GM06990 (cell line): Measurements from ENCODE around the gene BAZ2A.
A peak's percentile ranks its signal among the peaks of the same experiment; 100 is the strongest.

ENCODE experiments used
- DNase-seq: peaks from one replicate; pipeline ENCODE4 v3.0.0-alpha.2; 2011; ENCODE audit not compliant: insufficient read length; ENCODE audit errors: extremely low read depth
- H3K27me3 ChIP-seq: replicated peaks from 2 replicates; pipeline ENCODE4 v1.6.0; 2011; ENCODE audit warnings: low read length; ENCODE audit not compliant: control insufficient read depth, insufficient read depth
- H3K36me3 ChIP-seq: 2 replicates; pipeline ENCODE4 v1.5.1; 2011; ENCODE audit warnings: low read length; ENCODE audit not compliant: control insufficient read depth, insufficient read depth
- H3K4me3 ChIP-seq: replicated peaks from 2 replicates; pipeline ENCODE4 v1.5.1; 2011; ENCODE audit warnings: low read depth, mild to moderate bottlenecking, control low read depth, low read length
- CTCF ChIP-seq: IDR thresholded peaks from 2 replicates; pipeline ENCODE4 v1.5.1; 2011; ENCODE audit warnings: low read length, control low read depth, mild to moderate bottlenecking, inconsistent platforms; ENCODE audit not compliant: insufficient read depth, poor library complexity, severe bottlenecking

The BAZ2A gene

GRCh38 chr12:56634242-56634836 lies 4.2 kb upstream of the BAZ2A start:
- no peak for TF ChIP-seq CTCF
- Histone ChIP-seq H3K4me3 (peak overlapping the region; percentile 86), H3K36me3 (peaks cover 4% of the 10 kb centered on the region), H3K27me3 (no peaks in the 10 kb centered on the region)
- peak; percentile 41 for DNase-seq

GRCh38 chr12:56633468-56634241 lies 3.5 kb upstream of the BAZ2A start:
- TF ChIP-seq CTCF, result no peak
- H3K4me3 ChIP-seq, result peak overlapping the region; percentile 86
- H3K36me3 ChIP-seq, result peaks cover 4% of the 10 kb centered on the region
- no peaks in the 10 kb centered on the region for H3K27me3 ChIP-seq
- DNase-seq, result no peak

- DNase-seq, result peak; percentile 29
Observed at GRCh38 chr12:56632701-56633467, 2.8 kb upstream of the BAZ2A start.

GRCh38 chr12:56631790-56632700 lies 1.9 kb upstream of the BAZ2A start:
- no peaks in the 10 kb centered on the region for H3K27me3 ChIP-seq
- peak overlapping the region; percentile 45 for H3K4me3 ChIP-seq
- no peaks in the 10 kb centered on the region; the same call in none of the 2 replicates for H3K36me3 ChIP-seq
- peak; percentile 72 for DNase-seq
- TF ChIP-seq CTCF, result no peak

More at GRCh38 chr12:56632701-56633467, 2.8 kb upstream of the BAZ2A start:
- no peaks in the 10 kb centered on the region for H3K27me3 ChIP-seq
- H3K4me3 ChIP-seq, result peak overlapping the region; percentile 86
- H3K36me3 ChIP-seq, result no peaks in the 10 kb centered on the region; the same call in none of the 2 replicates
- no peak for TF ChIP-seq CTCF

GRCh38 chr12:56629459-56630179 lies 507 bp downstream of the BAZ2A start:
- Histone ChIP-seq H3K36me3 (peaks cover 1% of the 10 kb centered on the region), H3K27me3 (no peaks in the 10 kb centered on the region), H3K4me3 (peak overlapping the region; percentile 97)
- TF ChIP-seq CTCF, result no peak
- DNase-seq, result peak; percentile 46
